Effector memory CD4-positive, alpha-beta T cell (primary cell): ENCODE measurements around the gene EFR3B.
"Not testable (repeated sequence)": the region's sequence is repeated elsewhere in the genome, so short reads cannot be mapped to it uniquely, and the experiment has no call there.

Source experiments
- DNase-seq, 3 donors: peaks; one replicate each; pipeline ENCODE4 v3.0.0-alpha.2; 2020
- H3K27ac ChIP-seq: 2 replicates; pipeline ENCODE4 v1.7.0; 2013; ENCODE audit warnings: mild to moderate bottlenecking, low read length, moderate library complexity; ENCODE audit not compliant: insufficient read depth, poor library complexity, severe bottlenecking
- H3K27me3 ChIP-seq: replicated peaks from 2 replicates; pipeline ENCODE4 v1.7.0; 2013; ENCODE audit warnings: mild to moderate bottlenecking, low read length; ENCODE audit not compliant: insufficient read depth, control insufficient read depth, poor library complexity, severe bottlenecking
- H3K36me3 ChIP-seq: 2 replicates; pipeline ENCODE4 v1.7.0; 2013; ENCODE audit warnings: mild to moderate bottlenecking, low read length, moderate library complexity; ENCODE audit not compliant: control insufficient read depth, insufficient read depth
- H3K4me1 ChIP-seq: 2 replicates; pipeline ENCODE4 v1.7.0; 2013; ENCODE audit warnings: low read length, mild to moderate bottlenecking; ENCODE audit not compliant: control insufficient read depth, insufficient read depth, poor library complexity, severe bottlenecking
- H3K4me3 ChIP-seq: 2 replicates; pipeline ENCODE4 v1.7.0; 2013; ENCODE audit warnings: low read length, low read depth, mild to moderate bottlenecking; ENCODE audit not compliant: insufficient read depth, poor library complexity, severe bottlenecking
- H3K9me3 ChIP-seq: 2 replicates; pipeline ENCODE4 v1.7.0; 2013; ENCODE audit warnings: mild to moderate bottlenecking, low read length, moderate library complexity; ENCODE audit not compliant: control insufficient read depth

EFR3B gene

GRCh38 chr2:25098670-25099486 is 57.0 kb downstream of the EFR3B start:
- no peak for DNase-seq
- Histone ChIP-seq H3K9me3 (no peaks in the 10 kb centered on the region), H3K27ac (no peak overlapping the region), H3K4me3 (no peak overlapping the region), H3K27me3 (no peaks in the 10 kb centered on the region), H3K36me3 (no peaks in the 10 kb centered on the region), H3K4me1 (no peaks in the 10 kb centered on the region)

GRCh38 chr2:25102352-25102751 is 60.5 kb downstream of the EFR3B start:
- not testable (repeated sequence) for DNase-seq, H3K9me3 ChIP-seq, H3K27ac ChIP-seq, H3K4me3 ChIP-seq, H3K27me3 ChIP-seq, H3K4me1 ChIP-seq, H3K36me3 ChIP-seq

DNA sequence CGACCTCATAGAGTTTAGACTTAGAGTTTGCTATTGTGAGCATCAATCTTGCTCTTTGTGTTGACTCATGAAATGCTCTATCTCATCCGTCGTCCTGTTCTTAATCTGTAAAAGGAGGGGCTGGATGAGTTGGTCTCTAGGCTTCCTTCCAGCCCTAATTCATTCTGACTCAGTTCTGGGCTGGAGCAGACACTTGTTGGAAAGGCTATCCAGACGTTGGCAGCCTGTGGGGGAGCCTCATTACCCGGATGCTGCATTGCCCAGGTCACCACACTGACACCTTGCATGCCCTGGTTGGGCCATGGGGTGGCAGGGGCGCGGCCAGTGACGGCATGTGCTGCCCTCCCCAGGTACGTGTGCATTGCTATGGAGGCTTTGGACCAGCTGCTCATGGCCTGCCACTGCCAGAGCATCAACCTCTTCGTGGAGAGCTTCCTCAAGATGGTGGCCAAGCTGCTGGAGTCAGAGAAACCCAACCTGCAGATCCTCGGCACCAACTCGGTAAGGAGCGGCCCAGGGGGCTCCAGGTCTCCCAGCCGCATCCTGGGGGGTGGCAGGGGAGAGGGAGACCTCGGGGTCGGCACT is 61.5 kb downstream of the EFR3B start:
- no peak overlapping the region for H3K27ac ChIP-seq
- H3K36me3 ChIP-seq = no peaks in the 10 kb centered on the region
- H3K4me3 ChIP-seq = no peak overlapping the region
- no peaks in the 10 kb centered on the region for H3K4me1 ChIP-seq
- no peaks in the 10 kb centered on the region for H3K9me3 ChIP-seq
- H3K27me3 ChIP-seq = no peaks in the 10 kb centered on the region
- no peak for DNase-seq

- Histone ChIP-seq H3K36me3 (no peaks in the 10 kb centered on the region), H3K27ac (no peak overlapping the region), H3K4me1 (no peaks in the 10 kb centered on the region), H3K9me3 (no peaks in the 10 kb centered on the region), H3K4me3 (no peak overlapping the region), H3K27me3 (no peaks in the 10 kb centered on the region)
- DNase-seq = no peak
Observed at GRCh38 chr2:25104736-25105135, 62.9 kb downstream of the EFR3B start.

GRCh38 chr2:25105336-25106085 is 63.6 kb downstream of the EFR3B start:
- no peaks in the 10 kb centered on the region for H3K4me1 ChIP-seq
- no peaks in the 10 kb centered on the region for H3K36me3 ChIP-seq
- H3K9me3 ChIP-seq = no peaks in the 10 kb centered on the region
- no peak overlapping the region for H3K4me3 ChIP-seq
- H3K27ac ChIP-seq = no peak overlapping the region
- DNase-seq = no peak
- H3K27me3 ChIP-seq = no peaks in the 10 kb centered on the region

GRCh38 chr2:25109822-25110221 is 67.9 kb downstream of the EFR3B start:
- no peaks in the 10 kb centered on the region for H3K36me3 ChIP-seq
- H3K27me3 ChIP-seq = no peaks in the 10 kb centered on the region
- no peaks in the 10 kb centered on the region for H3K4me1 ChIP-seq
- no peak overlapping the region for H3K27ac ChIP-seq
- H3K4me3 ChIP-seq = no peak overlapping the region
- H3K9me3 ChIP-seq = no peaks in the 10 kb centered on the region
- DNase-seq = no peak

DNA sequence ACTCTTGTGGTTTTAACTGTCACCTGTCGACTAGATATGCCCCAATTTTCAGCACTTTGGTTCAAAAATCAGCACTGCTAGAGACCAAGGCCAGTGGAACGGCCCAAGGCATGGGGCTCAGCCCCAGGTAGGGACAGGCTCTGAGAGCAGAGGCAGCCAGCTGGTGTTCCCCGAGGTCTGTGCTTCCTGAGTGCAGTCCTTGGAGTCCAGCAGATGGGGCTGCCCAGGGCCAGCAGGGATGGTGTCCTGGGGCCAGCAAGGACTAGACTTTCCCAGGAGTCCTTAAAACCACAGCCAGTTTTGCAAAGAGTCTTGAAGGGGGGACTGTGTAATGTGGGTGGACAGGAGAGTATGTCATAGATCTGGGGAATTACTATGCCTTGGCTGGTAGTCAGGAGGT is 70.2 kb downstream of the EFR3B start:
- no peaks in the 10 kb centered on the region for H3K27me3 ChIP-seq
- no peak overlapping the region for H3K27ac ChIP-seq

GRCh38 chr2:25115249-25115883 is 73.5 kb downstream of the EFR3B start:
- Histone ChIP-seq H3K4me3 (no peak overlapping the region), H3K9me3 (no peaks in the 10 kb centered on the region), H3K36me3 (no peaks in the 10 kb centered on the region), H3K27me3 (no peaks in the 10 kb centered on the region), H3K4me1 (no peaks in the 10 kb centered on the region), H3K27ac (no peak overlapping the region)
- no peak for DNase-seq

More for the DNA sequence above, 70.2 kb downstream of the EFR3B start:
- H3K4me3 ChIP-seq = no peak overlapping the region
- no peaks in the 10 kb centered on the region for H3K9me3 ChIP-seq
- H3K36me3 ChIP-seq = no peaks in the 10 kb centered on the region
- no peaks in the 10 kb centered on the region for H3K4me1 ChIP-seq
- DNase-seq = no peak

DNA sequence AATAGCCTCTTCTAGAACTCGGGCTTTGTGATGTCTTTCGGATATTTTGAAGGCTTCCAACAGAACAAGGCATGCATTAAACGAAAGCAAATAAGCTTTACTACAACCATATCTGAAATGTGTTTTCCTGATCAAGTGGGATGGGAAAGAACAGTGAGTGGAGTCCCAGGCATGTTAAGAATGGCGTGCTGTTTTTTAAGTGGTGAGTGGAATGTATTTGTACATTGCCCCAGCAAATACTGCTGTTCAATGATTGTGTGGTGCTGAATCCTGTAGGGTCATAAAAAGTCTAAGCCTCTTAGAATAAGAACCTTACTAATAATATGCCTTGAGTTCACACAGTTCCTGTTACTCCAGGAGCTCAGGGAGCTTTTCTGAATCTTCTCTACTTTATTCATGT is 74.0 kb downstream of the EFR3B start:
- no peaks in the 10 kb centered on the region for H3K4me1 ChIP-seq
- H3K9me3 ChIP-seq = no peaks in the 10 kb centered on the region
- H3K36me3 ChIP-seq = no peaks in the 10 kb centered on the region
- DNase-seq = no peak
- no peak overlapping the region for H3K4me3 ChIP-seq
- H3K27me3 ChIP-seq = no peaks in the 10 kb centered on the region
- H3K27ac ChIP-seq = no peak overlapping the region
